ENCODE results near the gene SLC49A3.

The SLC49A3 gene

GRCh38 chr4:663438-664428, 25.2 kb downstream of the SLC49A3 start:
- TF ChIP-seq CTCF (IDR thresholded peaks at IDR 0.05; ENCODE audit: low read depth, low read length): no peak
- no peak overlapping the region for H3K4me3 ChIP-seq (ENCODE audit: low read depth, low read length)

GRCh38 chr4:663046-663437, 25.9 kb downstream of the SLC49A3 start:
- TF ChIP-seq CTCF (IDR thresholded peaks at IDR 0.05; ENCODE audit: low read depth, low read length): no peak
- no peak overlapping the region for H3K4me3 ChIP-seq (ENCODE audit: low read depth, low read length)

GRCh38 chr4:661881-662761, 26.8 kb downstream of the SLC49A3 start:
- TF ChIP-seq CTCF (IDR thresholded peaks at IDR 0.05; ENCODE audit: low read depth, low read length): no peak
- no peak overlapping the region for H3K4me3 ChIP-seq (ENCODE audit: low read depth, low read length)

- H3K4me3 ChIP-seq (ENCODE audit: low read depth, low read length): no peak overlapping the region
- no peak for TF ChIP-seq CTCF (IDR thresholded peaks at IDR 0.05; ENCODE audit: low read depth, low read length)
These were observed 27.7 kb downstream of the SLC49A3 start for GRCh38 chr4:661231-661630.

- no peak for TF ChIP-seq CTCF (IDR thresholded peaks at IDR 0.05; ENCODE audit: low read depth, low read length)
These were observed 28.6 kb downstream of the SLC49A3 start for GRCh38 chr4:660401-660800.

GRCh38 chr4:659851-660250, 29.1 kb downstream of the SLC49A3 start:
- no peak overlapping the region for H3K4me3 ChIP-seq (ENCODE audit: low read depth, low read length)
- TF ChIP-seq CTCF (IDR thresholded peaks at IDR 0.05; ENCODE audit: low read depth, low read length): no peak

More at GRCh38 chr4:660401-660800, 28.6 kb downstream of the SLC49A3 start:
- no peak overlapping the region for H3K4me3 ChIP-seq (ENCODE audit: low read depth, low read length)

All from WI38 (cell line).